Activated B cell treated with CpG ODN at 0.5 μM for 24 hours (primary cell): ENCODE data around the gene AOPEP. TPM values are rescaled to one million over a fixed set of nuclear protein-coding genes. Genes with fewer than 3 reads are reported as not detected.

Experiments used
- ATAC-seq: fragments of 200-7000 bp; cut with Tn5 transposase; one replicate; pipeline ENCODE4 v1.10.0; 2021; ENCODE audit warnings: low read depth, mild to moderate bottlenecking, moderate library complexity
- CTCF ChIA-PET: fragments of 350-600 bp; sonication (Branson Sonifier 250); formaldehyde crosslinking; loops from one replicate; lab custom pipeline; 2021; ENCODE audit warnings: antibody characterized with exemption; lab: Charles Lee
- POLR2A ChIA-PET: fragments of 350-600 bp; sonication (Branson Sonifier 250); formaldehyde crosslinking; loops from one replicate; lab custom pipeline; 2021; ENCODE audit warnings: antibody characterized with exemption; lab: Charles Lee
- DNase-seq: peaks from one replicate; pipeline ENCODE4 v3.0.0; 2022
- H3K27ac Mint-ChIP-seq: one replicate; pipeline ENCODE4 v1.8.0; 2020; ENCODE audit warnings: mixed read lengths
- H3K27me3 Mint-ChIP-seq: one replicate; pipeline ENCODE4 v1.8.0; 2021; ENCODE audit warnings: mixed read lengths
- H3K36me3 Mint-ChIP-seq: one replicate; pipeline ENCODE4 v1.8.0; 2021; ENCODE audit warnings: low read depth, mixed read lengths
- H3K4me1 Mint-ChIP-seq: one replicate; pipeline ENCODE4 v1.8.0; 2021; ENCODE audit warnings: mixed read lengths
- H3K4me3 Mint-ChIP-seq: one replicate; pipeline ENCODE4 v1.8.0; 2020; ENCODE audit warnings: mild to moderate bottlenecking, mixed read lengths
- H3K9me3 Mint-ChIP-seq: one replicate; pipeline ENCODE4 v1.8.0; 2020; ENCODE audit warnings: mixed read lengths
- CTCF ChIP-seq: fragments of 200-600 bp; IDR thresholded peaks from one replicate; pipeline ENCODE4 v1.8.0; 2022; ENCODE audit warnings: antibody characterized with exemption, mild to moderate bottlenecking
- intact Hi-C: fragments of 100-400 bp; cut with micrococcal nuclease; formaldehyde crosslinking; loops from one replicate; pipeline ENCODE4 v1.15.1; 2024
- total RNA-seq: library from RNA; stranded (reverse); gene quantifications from 2 replicates; pipeline ENCODE4 v1.2.3, GENCODE V29; 2022

Gene AOPEP
- total RNA-seq, 1 donor from 2014 or later: 20.4 TPM

- POLR2A ChIA-PET: no interaction called here
- CTCF ChIA-PET: no interaction called here
- peaks cover 28% of the 10 kb centered on the region for H3K36me3 Mint-ChIP-seq
- H3K9me3 Mint-ChIP-seq: no peaks in the 10 kb centered on the region
- no peaks in the 10 kb centered on the region for H3K4me1 Mint-ChIP-seq
- no peak for ATAC-seq
- no peak overlapping the region for H3K4me3 Mint-ChIP-seq
- intact Hi-C loops: no loop called here
- no peaks in the 10 kb centered on the region for H3K27me3 Mint-ChIP-seq
- H3K27ac Mint-ChIP-seq: no peak overlapping the region
- DNase-seq: no peak
- no peak for TF ChIP-seq CTCF
These were observed 201.5 kb downstream of the AOPEP start for GRCh38 chr9:94927762-94928670.

GRCh38 chr9:94928691-94929368 is 202.3 kb downstream of the AOPEP start:
- POLR2A ChIA-PET: no interaction called here
- peaks cover 27% of the 10 kb centered on the region for H3K36me3 Mint-ChIP-seq
- no peak overlapping the region for H3K4me3 Mint-ChIP-seq
- intact Hi-C loops: no loop called here
- TF ChIP-seq CTCF: no peak
- CTCF ChIA-PET: no interaction called here
- no peak overlapping the region for H3K27ac Mint-ChIP-seq
- ATAC-seq (no peak), DNase-seq (no peak)
- H3K27me3 Mint-ChIP-seq: no peaks in the 10 kb centered on the region
- no peaks in the 10 kb centered on the region for H3K9me3 Mint-ChIP-seq
- H3K4me1 Mint-ChIP-seq: no peaks in the 10 kb centered on the region

GRCh38 chr9:94929369-94929756 is 202.9 kb downstream of the AOPEP start:
- Mint-ChIP-seq H3K27ac (no peak overlapping the region), H3K9me3 (no peaks in the 10 kb centered on the region)
- no peak for ATAC-seq

GRCh38 chr9:94931036-94931633 is 204.6 kb downstream of the AOPEP start:
- POLR2A ChIA-PET: no interaction called here
- Mint-ChIP-seq H3K4me3 (no peak overlapping the region), H3K4me1 (no peaks in the 10 kb centered on the region), H3K36me3 (peaks cover 12% of the 10 kb centered on the region), H3K27me3 (no peaks in the 10 kb centered on the region), H3K9me3 (no peaks in the 10 kb centered on the region), H3K27ac (no peak overlapping the region)
- CTCF ChIA-PET: no interaction called here
- ATAC-seq: no peak
- TF ChIP-seq CTCF: no peak
- intact Hi-C loops: no loop called here
- DNase-seq: no peak

More at GRCh38 chr9:94929369-94929756, 202.9 kb downstream of the AOPEP start:
- intact Hi-C loops: no loop called here
- Mint-ChIP-seq H3K36me3 (peaks cover 21% of the 10 kb centered on the region), H3K4me1 (no peaks in the 10 kb centered on the region), H3K4me3 (no peak overlapping the region), H3K27me3 (no peaks in the 10 kb centered on the region)
- TF ChIP-seq CTCF: no peak
- ChIA-PET CTCF (no interaction called here), POLR2A (no interaction called here)
- no peak for DNase-seq

- ATAC-seq (no peak), DNase-seq (no peak)
- no peaks in the 10 kb centered on the region for H3K4me1 Mint-ChIP-seq
- ChIA-PET POLR2A (no interaction called here), CTCF (no interaction called here)
- H3K4me3 Mint-ChIP-seq: no peak overlapping the region
- H3K36me3 Mint-ChIP-seq: peaks cover 10% of the 10 kb centered on the region
- no peak overlapping the region for H3K27ac Mint-ChIP-seq
- no peak for TF ChIP-seq CTCF
- H3K9me3 Mint-ChIP-seq: no peaks in the 10 kb centered on the region
- intact Hi-C loops: no loop called here
- no peaks in the 10 kb centered on the region for H3K27me3 Mint-ChIP-seq
These were observed 205.2 kb downstream of the AOPEP start for GRCh38 chr9:94931740-94932139.
